Cardiac muscle cell (in vitro differentiated cells and primary cell): ENCODE measurements around the gene UBR4. TPM values are rescaled to one million over a fixed set of nuclear protein-coding genes. Genes with fewer than 3 reads are reported as not detected.

Experiments used
- DNase-seq, 2 donors: peaks; one replicate each; pipeline versions ENCODE4 v3.0.0 to v3.0.0-alpha.2; 2010 to 2017; ENCODE audit warnings: low read depth in 1 of 2, low spot score in 1 of 2
- H3K27ac ChIP-seq: fragments of 200-600 bp; sonication (generic); 2 replicates; pipeline ENCODE4 v1.5.1; 2016
- H3K27me3 ChIP-seq: fragments of 200-600 bp; sonication (generic); 2 replicates; pipeline ENCODE4 v1.6.0; 2016; ENCODE audit warnings: control low read depth
- H3K36me3 ChIP-seq: fragments of 200-600 bp; sonication (generic); 2 replicates; pipeline ENCODE4 v1.5.1; 2016; ENCODE audit warnings: control low read depth
- H3K4me1 ChIP-seq: fragments of 200-600 bp; sonication (generic); 2 replicates; pipeline ENCODE4 v1.8.1; 2017; ENCODE audit warnings: low read depth, mild to moderate bottlenecking, mixed run types
- H3K4me3 ChIP-seq: fragments of 200-600 bp; sonication (generic); 2 replicates; pipeline ENCODE4 v1.5.1; 2016; ENCODE audit warnings: mild to moderate bottlenecking
- H3K9me3 ChIP-seq: fragments of 200-600 bp; sonication (generic); 2 replicates; pipeline ENCODE4 v1.5.1; 2017; ENCODE audit warnings: low read depth, mild to moderate bottlenecking, control low read depth
- CTCF ChIP-seq: IDR thresholded peaks from 2 replicates; pipeline ENCODE4 v1.5.1; 2012; ENCODE audit warnings: low read depth, mild to moderate bottlenecking, low read length
- polyA plus RNA-seq: library from polyadenylated mRNA; unstranded; fragments of >200 nt; fragmentation: Nextera tagmentation; extraction: Ambion mirVana; gene quantifications from 2 replicates; pipeline ENCODE4 v1.2.1, GENCODE V29; 2016
- total RNA-seq: library from RNA; depleted of rRNA; stranded (reverse); fragments of >200 nt; gene quantifications from 2 replicates; pipeline ENCODE4 v1.2.3, GENCODE V29; 2016

The UBR4 gene
- total and polyA plus RNA-seq, 2 experiments from 2014 or later = 76.4 to 206 TPM

- Histone ChIP-seq H3K27me3 (no peaks in the 10 kb centered on the region), H3K4me3 (no peak overlapping the region), H3K27ac (no peak overlapping the region), H3K9me3 (no peaks in the 10 kb centered on the region), H3K36me3 (peaks cover 35% of the 10 kb centered on the region), H3K4me1 (no peaks in the 10 kb centered on the region)
- DNase-seq = no peak
- TF ChIP-seq CTCF = no peak
These were observed 138.3 kb downstream of the UBR4 start for GRCh38 chr1:19071674-19072281.

- Histone ChIP-seq H3K4me3 (no peak overlapping the region), H3K36me3 (peaks cover 28% of the 10 kb centered on the region), H3K27ac (no peak overlapping the region), H3K27me3 (no peaks in the 10 kb centered on the region), H3K9me3 (no peaks in the 10 kb centered on the region), H3K4me1 (no peaks in the 10 kb centered on the region)
- DNase-seq = no peak
- no peak for TF ChIP-seq CTCF
These were observed 139.0 kb downstream of the UBR4 start for GRCh38 chr1:19070891-19071621.

- Histone ChIP-seq H3K36me3 (peaks cover 21% of the 10 kb centered on the region), H3K4me1 (no peaks in the 10 kb centered on the region), H3K9me3 (no peaks in the 10 kb centered on the region), H3K27me3 (no peaks in the 10 kb centered on the region), H3K4me3 (no peak overlapping the region), H3K27ac (no peak overlapping the region)
- no peak for DNase-seq
- no peak for TF ChIP-seq CTCF
These were observed 139.8 kb downstream of the UBR4 start for GRCh38 chr1:19070197-19070651.

GRCh38 chr1:19068639-19069276 is 141.3 kb downstream of the UBR4 start:
- peaks cover 9% of the 10 kb centered on the region for H3K36me3 ChIP-seq
- H3K27me3 ChIP-seq = no peaks in the 10 kb centered on the region
- no peak for TF ChIP-seq CTCF
- H3K27ac ChIP-seq = no peak overlapping the region
- DNase-seq = peak in 1 of 2 donors; percentile 21
- H3K4me3 ChIP-seq = no peak overlapping the region
- H3K4me1 ChIP-seq = no peaks in the 10 kb centered on the region
- no peaks in the 10 kb centered on the region for H3K9me3 ChIP-seq

- Histone ChIP-seq H3K4me3 (no peak overlapping the region), H3K27ac (no peak overlapping the region), H3K9me3 (no peaks in the 10 kb centered on the region), H3K4me1 (no peaks in the 10 kb centered on the region), H3K36me3 (peaks cover 2% of the 10 kb centered on the region), H3K27me3 (no peaks in the 10 kb centered on the region)
- no peak for DNase-seq
- TF ChIP-seq CTCF = no peak
These were observed 142.0 kb downstream of the UBR4 start for GRCh38 chr1:19067912-19068638.
